ENCODE results near the gene GPC6.

The GPC6 gene

DNA sequence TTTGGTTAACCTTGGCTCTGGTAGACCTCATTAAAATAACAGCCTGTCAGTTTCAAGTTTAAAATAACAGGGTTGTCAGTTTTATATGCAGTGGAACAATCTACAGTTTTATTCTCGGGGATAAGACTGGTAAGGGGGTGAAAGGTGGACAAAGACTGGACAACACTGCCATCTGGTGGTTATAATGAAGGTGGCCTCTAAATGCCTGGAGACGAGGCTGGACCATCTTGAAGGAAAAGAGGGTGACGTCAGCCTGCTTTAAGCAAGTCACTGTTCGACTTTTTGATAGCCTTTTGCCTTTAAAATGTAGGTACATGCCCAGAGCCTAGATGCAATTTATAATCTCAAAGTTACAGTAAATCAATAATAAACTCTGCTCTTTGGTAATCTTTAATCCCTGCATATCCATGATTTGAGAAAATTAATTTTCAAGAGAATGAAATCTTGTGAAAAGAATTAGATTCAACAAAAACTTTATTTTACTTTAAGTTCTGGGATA lies 1135.9 kb downstream of the GPC6 start:
- peak; percentile 81 for DNase-seq (ENCODE audit: low spot score)

DNA sequence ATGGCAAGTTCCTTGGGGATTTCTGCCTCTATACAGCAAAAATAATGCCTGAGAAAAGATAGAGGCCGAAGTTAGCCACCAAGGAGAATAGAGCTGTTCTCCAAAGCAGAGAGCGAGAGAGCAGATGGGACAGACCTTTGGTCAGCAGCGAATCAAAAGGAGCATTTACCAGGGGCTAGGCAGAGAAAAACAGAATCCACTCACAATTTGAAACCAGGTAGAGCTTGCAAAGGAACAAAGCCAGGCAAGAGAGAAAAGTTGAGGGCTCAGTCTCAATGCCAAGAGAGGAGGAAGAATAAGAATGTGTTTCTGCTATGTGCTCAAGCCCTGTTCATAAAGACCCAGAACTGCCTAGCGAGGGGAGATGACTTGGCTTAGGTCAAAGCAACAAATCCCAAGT lies 1140.1 kb downstream of the GPC6 start:
- no peak for DNase-seq (ENCODE audit: low spot score)

DNA sequence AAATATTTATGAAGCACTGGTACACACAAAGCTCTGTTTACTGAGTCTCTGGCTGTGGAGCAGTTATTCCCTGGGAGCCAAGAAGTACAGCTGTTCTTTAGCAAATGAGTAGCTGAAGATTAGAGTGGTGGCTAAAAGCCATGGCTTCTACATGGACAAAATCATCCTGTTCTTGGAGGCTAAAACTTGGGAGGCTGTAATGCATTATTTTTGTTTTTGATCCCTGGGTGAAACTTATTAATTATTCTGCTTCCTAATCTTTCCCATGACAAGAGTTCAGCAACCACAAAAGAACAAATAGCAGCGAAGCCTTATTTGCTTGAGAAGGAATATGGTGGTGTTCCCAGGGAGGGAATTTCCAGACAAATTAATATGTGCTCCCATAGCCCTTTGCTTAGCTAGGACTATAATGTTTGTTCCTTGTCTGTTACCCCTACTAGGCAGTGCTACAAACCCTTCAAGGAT lies 1143.4 kb downstream of the GPC6 start:
- no peak for DNase-seq (ENCODE audit: low spot score)

DNA sequence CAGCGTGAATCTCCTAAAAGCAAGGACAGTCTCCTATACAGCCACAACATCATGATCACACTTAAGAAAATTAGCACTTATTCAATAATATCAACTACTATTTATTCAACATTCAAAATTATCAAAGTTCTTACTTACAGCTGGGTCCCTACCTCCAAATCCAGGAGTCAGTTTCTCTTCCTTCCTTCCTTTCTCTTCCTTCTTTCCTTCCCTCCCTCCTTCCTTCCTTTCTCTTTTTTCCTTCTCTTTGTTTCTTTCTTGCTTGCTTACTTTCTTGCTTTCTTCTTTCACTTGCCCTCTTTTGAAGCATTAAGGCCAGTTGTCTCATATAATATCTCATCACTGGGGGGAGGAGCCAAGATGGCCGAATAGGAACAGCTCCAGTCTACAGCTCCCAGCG lies 1145.2 kb downstream of the GPC6 start:
- DNase-seq (ENCODE audit: low spot score), result no peak

DNA sequence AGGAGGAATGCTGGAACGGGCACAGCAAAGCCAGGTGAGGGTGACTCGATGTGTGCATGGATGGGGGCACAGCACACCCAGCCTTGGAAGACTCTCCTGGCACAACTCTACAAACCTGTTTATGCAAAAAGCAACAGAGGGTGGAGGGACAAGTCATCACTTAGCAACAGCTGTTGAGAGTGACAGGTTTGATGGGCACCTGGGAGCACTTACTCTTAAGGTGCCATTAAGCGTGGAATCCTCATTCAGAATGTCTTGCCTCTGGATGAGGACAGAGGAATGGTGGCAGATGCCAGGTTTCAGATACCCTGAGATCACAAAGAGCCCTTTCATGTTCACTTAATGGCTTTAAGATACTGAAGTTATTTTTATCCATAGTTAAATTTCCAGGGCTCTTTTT lies 1155.9 kb downstream of the GPC6 start:
- no peak for DNase-seq (ENCODE audit: low spot score)

DNA sequence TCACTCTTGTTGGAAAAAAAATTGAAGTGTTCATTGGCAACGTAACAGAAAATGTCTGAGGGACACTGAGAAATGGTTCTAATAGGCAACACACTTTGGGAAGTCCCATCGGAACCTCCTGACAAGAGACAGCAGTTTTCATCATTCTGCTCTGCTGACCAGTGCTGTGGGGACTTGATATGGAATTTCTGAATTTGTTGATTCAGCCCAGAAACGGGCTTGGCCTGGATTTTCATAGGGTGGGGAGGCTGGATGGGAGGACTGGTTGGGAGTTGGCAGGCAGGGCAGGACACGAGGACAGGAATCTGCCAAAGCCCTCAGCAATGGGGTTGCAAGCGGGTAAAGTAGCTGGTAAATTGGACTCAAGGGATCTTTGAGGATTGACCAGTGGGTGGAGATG lies 1156.4 kb downstream of the GPC6 start:
- DNase-seq (ENCODE audit: low spot score), result no peak

DNA sequence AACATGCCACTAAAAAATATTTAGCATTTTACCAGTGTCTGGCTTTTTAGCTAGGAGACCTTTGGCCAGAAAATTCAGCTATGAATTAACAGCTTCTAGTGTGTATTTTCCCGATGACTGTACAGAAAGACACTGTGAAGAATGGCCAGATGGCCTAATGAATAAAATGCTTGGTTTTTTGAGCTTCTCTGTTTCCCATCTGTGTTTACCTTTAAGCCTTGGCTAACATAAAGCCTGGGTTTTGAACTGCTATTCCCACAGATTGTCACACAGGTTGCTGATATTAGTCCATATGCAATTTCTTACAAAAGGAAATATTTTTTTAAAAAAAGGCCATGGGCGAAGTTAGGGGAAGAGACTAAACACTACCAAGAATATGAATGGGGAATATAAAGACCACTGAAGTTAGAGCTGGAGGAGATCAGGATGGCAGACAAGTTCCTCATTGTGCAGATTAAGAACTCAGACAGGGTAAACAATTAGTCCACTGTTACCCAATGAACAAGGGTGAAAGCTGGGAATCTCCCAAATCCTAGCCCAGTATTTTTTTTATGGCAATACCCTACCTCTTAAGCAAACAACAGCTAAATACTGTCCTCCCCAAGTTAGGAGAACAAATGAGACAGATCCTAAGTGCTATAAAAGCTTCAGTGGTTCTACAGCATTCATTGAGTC lies 1157.8 kb downstream of the GPC6 start:
- no peak for DNase-seq (ENCODE audit: low spot score)

DNA sequence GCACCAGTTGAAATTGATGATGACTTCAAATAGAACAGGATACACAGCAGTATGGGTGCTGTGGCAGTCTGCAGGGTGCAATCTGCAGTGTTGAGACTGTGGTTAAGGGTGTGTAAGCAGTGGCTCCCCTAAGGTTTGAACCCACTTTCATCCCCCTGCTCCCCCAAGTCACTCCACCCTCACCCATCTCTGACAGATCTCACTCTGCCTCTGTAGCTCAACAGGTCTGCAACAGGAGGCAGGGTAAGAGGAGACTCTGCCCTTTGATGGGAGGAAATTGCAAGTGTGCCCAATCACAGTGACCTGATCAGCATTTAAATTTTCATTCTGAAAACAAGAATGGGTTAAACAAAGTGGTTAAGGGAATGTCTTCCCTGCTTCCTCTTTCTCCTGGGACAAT lies 1160.4 kb downstream of the GPC6 start:
- no peak for DNase-seq (ENCODE audit: low spot score)

DNA sequence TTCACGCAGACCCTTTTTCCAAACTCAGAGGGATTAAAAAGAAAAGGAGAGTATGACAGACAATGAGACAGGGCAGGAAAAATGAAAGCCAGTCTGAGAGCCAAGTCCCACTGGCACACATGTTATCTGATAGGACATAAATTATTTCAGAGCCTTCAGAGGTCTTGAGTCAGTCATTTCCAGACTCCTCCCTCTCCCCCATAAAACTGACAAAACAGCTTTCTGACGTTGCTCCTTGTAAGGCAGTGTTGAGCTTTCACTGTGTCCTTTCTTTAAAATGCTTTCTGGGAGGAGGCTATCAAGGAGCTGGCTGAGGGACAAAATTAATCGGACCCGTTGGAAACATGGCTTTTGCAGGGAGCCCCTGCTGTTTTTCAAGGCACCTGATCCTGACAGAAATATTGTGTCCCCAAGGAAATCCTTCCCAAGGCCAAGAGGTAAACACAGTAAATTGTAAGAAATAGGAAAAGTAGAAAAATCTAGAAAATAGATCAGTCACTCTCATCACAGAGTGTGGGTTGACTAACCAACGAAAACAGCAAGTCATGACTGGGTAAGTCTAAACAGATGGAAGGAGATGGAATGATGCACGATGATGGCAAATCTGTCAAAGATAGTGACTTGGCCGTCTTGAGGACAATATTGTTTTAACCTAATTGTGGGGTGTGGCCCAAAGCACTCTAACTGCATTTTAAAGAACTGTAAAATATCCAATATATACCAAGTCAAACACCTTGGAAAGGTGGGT lies 1163.2 kb downstream of the GPC6 start:
- DNase-seq (ENCODE audit: low spot score), result no peak

DNA sequence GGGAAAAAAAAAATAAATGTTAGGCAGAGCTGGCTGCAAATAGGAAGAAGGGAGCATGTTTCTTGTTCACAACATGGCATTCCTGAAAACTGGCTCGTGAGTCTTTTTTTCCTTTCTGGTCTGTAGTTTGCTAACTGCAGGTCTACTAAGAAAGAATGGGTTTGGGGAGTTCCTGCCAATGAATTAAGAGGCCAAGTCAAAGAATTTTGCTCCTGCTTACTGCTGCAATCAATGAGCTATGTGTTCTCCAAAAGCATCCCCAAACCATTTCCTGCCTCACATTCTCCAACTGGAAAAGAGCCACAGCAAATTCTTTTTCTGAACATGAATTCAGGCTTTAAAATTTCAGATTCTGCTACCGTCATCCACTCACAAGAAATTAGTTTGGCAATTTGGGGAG lies 1164.3 kb downstream of the GPC6 start:
- DNase-seq (ENCODE audit: low spot score), result no peak

DNA sequence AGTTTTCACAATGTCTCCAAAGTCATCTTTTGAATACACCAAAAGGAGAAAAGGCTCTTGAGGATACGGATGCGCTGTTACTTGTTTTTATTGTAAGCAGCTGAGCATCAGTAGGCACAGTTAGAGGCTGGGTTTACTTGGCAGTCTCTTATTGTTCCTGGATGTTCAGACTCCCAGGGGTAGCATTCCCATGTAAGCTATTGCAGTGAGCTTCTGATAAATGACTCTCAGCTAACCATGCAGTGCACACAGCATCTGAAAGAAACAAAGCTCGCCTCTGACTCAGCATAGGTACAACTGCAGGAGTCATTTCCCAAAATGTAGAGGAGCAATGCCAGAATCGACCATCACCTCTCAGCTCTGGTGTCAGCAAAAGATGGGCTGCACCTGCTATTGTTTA lies 1168.1 kb downstream of the GPC6 start:
- no peak for DNase-seq (ENCODE audit: low spot score)

DNA sequence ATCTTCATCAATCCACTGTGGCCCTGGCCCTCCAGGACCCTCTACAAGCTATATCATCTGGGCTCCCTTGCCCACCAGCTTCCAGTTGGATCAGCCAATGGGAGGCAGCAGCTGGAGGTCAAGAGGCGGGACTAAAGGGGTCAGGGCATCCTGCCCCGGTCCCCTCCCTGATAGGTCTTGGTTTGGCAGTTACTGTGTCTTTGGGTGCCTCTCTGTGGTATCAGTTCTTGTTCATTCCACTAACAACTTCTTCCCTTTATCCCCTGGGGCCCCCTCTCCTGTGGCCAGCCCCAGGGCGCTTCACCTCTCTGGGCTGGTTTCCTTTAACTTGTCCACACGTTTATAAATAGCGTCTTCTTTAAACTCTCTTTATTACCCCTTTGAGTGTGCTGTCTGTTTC lies 1169.3 kb downstream of the GPC6 start:
- no peak for DNase-seq (ENCODE audit: low spot score)

DNA sequence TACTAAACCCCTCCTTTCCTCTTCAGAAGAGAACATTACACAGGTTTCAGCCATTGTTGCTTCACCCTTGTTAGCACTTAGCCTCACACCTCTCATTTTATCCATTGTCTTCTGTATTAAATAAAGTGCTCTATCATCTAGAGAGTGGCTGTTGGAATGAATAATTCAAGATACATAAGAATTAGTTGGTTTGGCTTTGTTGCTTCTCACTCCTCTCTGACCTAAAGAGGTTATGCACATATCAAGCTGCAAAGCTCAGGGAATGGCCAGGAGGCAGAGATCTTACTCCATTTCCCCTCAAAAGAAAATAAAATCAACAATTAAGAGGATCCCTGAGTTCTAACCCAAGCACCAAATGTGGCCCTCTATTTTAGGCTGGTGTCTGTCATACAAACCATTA lies 1173.2 kb downstream of the GPC6 start:
- DNase-seq (ENCODE audit: low spot score), result no peak

DNA sequence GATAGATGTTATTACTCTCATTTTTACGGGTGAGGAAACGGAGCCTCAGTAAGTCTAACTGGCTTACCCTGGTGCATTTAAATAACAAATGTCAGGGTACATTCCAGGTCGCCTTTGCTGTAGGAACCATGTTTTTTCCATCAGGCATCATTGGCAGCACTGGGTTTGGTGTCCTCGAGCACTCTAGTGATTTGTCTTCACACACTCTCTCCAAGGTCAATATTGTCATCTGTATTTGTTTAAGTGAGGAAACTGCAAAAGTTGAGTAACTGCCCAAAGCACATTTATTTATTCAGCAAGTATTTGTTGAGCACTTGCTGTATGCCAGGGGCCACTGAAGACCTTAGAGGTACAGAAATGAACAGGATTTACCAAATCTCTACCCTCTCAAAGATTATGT lies 1174.3 kb downstream of the GPC6 start:
- no peak for DNase-seq (ENCODE audit: low spot score)

DNA sequence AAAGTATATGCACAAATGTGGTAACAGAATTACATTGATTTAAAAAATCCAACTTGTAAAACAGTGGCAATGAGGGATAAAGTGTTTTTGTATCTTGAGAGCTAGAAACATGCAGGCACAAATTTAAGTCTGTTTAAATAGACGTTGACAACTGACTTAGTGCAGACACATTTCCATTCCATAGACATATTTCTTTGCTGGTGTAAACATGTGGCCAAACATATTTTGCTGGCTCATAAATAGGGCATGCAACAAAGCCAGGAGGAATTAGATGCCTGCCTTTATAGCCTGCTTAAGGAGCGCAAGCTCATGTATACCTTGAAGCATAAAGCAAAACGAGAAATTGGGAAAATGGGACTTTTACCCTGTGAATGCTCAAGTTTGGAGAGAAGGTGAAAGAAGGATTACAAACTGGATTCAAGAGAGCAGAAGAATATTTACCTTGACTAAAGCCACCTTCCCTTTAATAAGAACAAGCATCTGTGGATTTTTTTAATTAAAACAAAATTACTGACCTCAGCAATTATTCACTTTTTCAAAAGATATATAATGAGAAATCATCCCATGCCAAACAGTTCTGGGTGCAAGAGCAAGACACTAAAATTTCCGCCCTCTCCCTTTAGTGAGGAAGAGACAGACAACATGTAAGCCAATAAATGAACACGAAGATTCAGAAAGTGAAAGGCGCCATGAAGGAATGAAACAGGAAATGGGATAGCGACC lies 1181.9 kb downstream of the GPC6 start:
- DNase-seq (ENCODE audit: low spot score), result no peak

DNA sequence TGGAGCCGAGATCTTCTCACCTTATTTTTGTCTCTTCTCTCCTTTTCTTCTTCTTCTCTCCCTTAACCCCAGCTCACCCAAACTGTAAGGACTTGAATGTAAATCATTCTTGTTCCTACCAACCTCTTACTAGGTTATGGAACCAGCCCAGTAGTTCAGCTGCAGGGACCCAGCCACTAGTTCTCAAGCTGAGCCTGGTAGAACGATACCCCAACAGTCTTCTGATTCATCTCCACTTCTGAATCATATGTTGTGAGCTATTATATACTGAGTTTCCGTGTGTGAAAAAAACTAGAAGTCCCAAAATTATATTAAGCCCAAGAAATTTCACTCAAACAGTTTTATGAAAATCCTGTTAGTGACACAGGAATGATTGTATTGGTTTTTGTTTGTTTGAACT lies 1185.1 kb downstream of the GPC6 start:
- no peak for DNase-seq (ENCODE audit: low spot score)

DNA sequence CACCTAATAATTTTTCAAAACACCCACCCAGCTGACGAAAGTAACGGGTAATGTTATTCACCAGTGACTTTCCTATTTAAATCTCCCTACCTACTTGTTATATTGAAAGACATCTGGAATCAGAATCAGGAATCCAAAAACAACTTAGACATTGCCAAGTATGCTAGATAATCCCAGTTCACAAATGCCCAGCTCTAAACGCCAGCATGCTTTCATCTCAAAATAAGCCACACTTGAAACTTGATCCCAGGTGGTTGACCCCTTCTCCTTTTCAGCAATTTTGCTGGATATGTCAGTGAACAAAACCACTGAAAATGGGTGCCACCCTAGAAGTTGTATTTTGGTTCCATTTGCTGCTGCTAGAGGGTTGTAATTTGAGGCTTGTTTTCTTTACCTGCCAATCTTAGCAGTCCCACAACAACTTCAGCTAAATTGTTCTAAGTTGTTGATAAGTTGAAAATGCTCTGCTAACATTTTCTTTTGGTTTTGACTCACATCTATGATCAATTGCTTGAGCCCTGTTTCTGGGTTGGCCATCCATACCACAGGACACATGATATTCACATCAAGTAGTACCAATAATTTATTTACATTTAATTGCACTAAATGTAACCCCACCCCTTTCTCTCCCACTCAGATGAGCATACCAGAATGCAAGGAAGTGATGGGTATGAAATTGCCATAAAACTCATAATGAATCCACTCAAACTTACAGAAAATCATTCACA lies 1186.4 kb downstream of the GPC6 start:
- no peak for DNase-seq (ENCODE audit: low spot score)

DNA sequence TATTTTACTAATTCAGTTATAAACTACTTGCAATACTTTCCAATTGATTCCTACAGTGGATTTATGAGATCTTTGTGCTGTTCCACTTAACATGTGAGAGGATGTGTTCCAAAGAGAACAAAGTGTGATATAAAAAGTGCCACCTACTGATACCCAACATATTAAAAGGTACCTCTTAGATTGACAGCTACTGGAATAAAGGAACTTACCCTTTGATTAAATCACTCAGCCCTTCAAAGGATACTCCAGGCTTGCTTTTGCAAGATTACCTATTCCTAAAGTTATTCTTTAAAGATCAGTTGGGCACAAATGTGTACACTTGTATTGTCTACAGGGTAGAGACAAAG lies 1187.0 kb downstream of the GPC6 start:
- DNase-seq (ENCODE audit: low spot score), result no peak

DNA sequence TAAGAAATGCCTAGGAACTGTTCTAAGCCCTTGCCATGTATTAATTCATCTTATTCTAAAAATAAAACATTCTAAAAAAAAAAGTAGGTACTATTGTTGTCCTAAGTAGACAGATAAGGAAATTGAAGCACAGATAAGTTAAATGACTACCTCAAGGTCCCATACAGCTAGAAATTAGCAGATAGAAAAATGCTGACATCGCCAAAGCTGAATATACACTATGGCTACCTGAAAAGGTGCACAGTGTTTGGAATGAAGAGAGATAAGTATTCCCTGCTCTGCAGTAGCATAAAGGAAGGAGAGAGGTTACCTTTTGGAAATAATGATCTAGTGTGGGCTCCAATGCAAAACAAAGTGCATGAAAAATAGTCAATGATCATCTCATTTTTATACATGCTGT lies 1187.5 kb downstream of the GPC6 start:
- no peak for DNase-seq (ENCODE audit: low spot score)

DNA sequence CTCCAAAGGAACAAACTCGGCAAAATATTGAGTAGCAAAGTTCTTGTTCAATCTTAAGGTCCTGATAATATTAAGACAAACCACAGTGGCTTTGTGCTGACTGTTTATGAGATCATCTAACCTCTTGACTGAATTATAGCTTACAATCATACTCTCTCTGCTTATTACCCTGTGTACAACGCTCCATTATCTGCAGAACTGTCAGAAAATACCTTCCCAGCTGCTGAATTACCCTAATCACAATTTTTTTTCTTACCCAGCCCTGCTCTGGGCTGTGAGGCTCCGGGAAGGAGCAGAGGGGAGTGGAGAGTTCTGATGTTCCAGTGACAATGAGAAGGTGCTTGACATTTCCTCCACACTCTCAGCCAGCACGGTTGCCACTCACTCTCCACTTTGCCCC lies 1188.1 kb downstream of the GPC6 start:
- DNase-seq (ENCODE audit: low spot score), result no peak

DNA sequence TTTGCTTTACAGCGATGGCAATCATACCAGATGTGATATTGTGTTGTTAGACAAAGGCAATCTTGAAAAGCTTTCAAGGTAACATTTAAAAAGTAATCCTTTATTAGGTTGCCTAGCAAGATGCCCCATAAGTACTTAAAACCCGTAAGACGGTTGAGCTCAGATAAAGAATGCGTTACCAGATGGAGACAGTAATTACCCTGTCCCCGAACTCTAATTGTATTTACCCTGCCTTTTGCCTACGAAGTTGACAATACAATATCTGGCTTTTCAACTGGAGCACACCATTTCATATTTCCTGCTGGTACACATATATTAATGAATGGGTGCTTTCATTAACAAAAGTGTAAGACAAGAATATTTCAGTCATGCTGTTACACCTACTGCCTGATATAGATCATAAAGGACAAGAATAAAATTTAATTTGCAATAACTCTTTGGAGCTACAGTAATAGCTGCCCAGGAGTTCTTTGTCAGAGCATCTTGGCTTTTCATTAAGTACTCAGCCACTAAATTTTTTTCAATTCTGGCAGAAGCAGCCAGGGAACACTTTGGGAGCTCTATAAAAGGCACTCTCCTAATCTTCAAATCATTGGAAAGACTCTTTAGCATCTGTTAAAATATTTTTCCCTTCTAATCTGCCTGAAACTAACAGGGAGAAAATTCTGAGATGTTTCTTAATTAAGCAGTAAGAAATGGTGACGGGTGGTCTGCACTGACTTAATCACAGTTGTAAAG lies 1189.1 kb downstream of the GPC6 start:
- DNase-seq (ENCODE audit: low spot score), result no peak

Data from iPS-NIHi11 (cell line).